Sigmoid colon (tissue), 7 donors: Measurements from ENCODE around the gene HDAC8. TPM values are rescaled to one million over a fixed set of nuclear protein-coding genes. Genes with fewer than 3 reads are reported as not detected.
A peak's percentile ranks its signal among the peaks of the same experiment; 100 is the strongest.

Source experiments
- DNase-seq: peaks from one replicate; pipeline ENCODE4 v3.0.0-alpha.2; 2019
- H3K27ac ChIP-seq, 4 donors: fragments of 200-600 bp; sonication (generic); one replicate each; pipeline ENCODE4 v1.5.1; 2016 to 2019; ENCODE audit warnings: mild to moderate bottlenecking in 1 of 4
- H3K27me3 ChIP-seq, 3 donors: fragments of 200-600 bp; sonication (generic); one replicate each; pipeline ENCODE4 v1.5.1; 2019; ENCODE audit warnings: mild to moderate bottlenecking in 1 of 3
- H3K36me3 ChIP-seq, 4 donors: fragments of 200-600 bp; sonication (generic); one replicate each; pipeline ENCODE4 v1.5.1; 2016 to 2019
- H3K4me1 ChIP-seq, 4 donors: fragments of 200-600 bp; sonication (generic); one replicate each; pipeline ENCODE4 v1.5.1; 2017 to 2019
- H3K4me3 ChIP-seq, 4 donors: fragments of 200-600 bp; sonication (generic); one replicate each; pipeline ENCODE4 v1.5.1; 2017 to 2019; ENCODE audit warnings: mild to moderate bottlenecking in 2 of 4, moderate library complexity in 1 of 4
- H3K9me3 ChIP-seq, 4 donors: fragments of 200-600 bp in 3 of 4; sonication (generic) in 3 of 4; one replicate each; pipeline versions ENCODE4 v1.5.1 to v1.6.1; 2013 to 2019
- EP300 ChIP-seq, 4 donors: sonication (generic); formaldehyde crosslinking; IDR thresholded peaks; one replicate each; pipeline ENCODE4 v1.6.1; 2017; ENCODE audit warnings: antibody characterized with exemption in 4 of 4
- POLR2A ChIP-seq, 2 donors: fragments of 450-650 bp; IDR thresholded peaks; one replicate each; pipeline ENCODE4 v1.6.1; 2016; ENCODE audit warnings: antibody characterized with exemption in 2 of 2, mild to moderate bottlenecking in 2 of 2, moderate library complexity in 2 of 2
- POLR2AphosphoS5 ChIP-seq, 4 donors: sonication (generic); formaldehyde crosslinking; IDR thresholded peaks; one replicate each; pipeline ENCODE4 v1.6.1; 2017; ENCODE audit warnings: antibody characterized with exemption in 4 of 4
- WGBS, 2 donors: extraction: QIAGEN DNeasy Blood & Tissue Kit; methylation state at CpG; one replicate each; pipeline ENCODE4 v1.1.7; 2013; 5-methylcytosine and 5-hydroxymethylcytosine counted together
- intact Hi-C: fragments of 100-400 bp; cut with DNase I; formaldehyde crosslinking; loops from one replicate; pipeline ENCODE4 v1.15.1; 2023
- polyA plus RNA-seq, 3 donors: library from polyadenylated mRNA; stranded (reverse); fragments of 200-250 nt; gene quantifications; one replicate each; pipeline ENCODE4 v1.2.3, GENCODE V29; 2013
- total RNA-seq, 4 donors: library from RNA; depleted of rRNA; stranded (reverse); fragments of >200 nt; gene quantifications; one replicate each; pipeline ENCODE4 v1.1.0, GENCODE V29; 2016
- TF ChIP-seq, protein P1 (sequence below), 4 experiments: fragments of 450-650 bp in 3 of 4; fragments of 200-600 bp in 1 of 4; IDR thresholded peaks; one replicate each; pipeline ENCODE4 v1.5.1; 2016 to 2019; ENCODE audit warnings: antibody characterized with exemption in 4 of 4, mild to moderate bottlenecking in 3 of 4, moderate library complexity in 2 of 4
- donor health status: healthy with polysubstance abuse.
- donor health status: Bipolar disorder and iron deficiency.
- donor health status: healthy.

HDAC8 gene
- total and polyA plus RNA-seq, 7 donors, result 13.2 to 44.0 (median 30.4) TPM

DNA sequence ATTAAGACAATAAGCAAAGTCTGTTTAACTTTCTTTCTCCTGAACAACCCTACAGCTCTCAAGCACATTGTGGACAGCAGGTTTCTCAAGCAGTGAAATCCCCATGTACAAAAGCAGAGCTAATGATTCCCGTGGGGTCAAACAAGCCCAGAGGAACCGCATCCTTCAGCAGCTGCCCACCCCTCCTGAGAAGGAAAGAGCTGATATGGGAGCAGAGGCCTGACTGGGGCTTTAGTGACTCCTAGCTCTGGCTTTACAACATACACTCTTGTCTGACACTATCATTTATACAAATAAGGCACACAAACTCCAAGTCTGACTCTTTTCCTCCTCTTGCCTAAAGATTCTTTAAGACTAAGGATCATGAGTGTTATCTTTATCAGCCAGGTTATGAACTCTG, 32.8 kb downstream of the HDAC8 start:
- H3K4me1 ChIP-seq, result peaks cover 0 to 15% (median 6%) of the 10 kb centered on the region in 4 donors
- H3K36me3 ChIP-seq, result no peaks in the 10 kb centered on the region
- 88 to 93% methylated on average over 2 of the region's 2 CpGs for WGBS, 2 donors
- intact Hi-C loops, result loop anchor here (10.0 kb wide), 1 partner anchor 235 kb away; the partner anchor contains the start of gene CITED1
- no peaks in the 10 kb centered on the region for H3K27me3 ChIP-seq
- H3K9me3 ChIP-seq, result no peaks in the 10 kb centered on the region
- no peak overlapping the region for H3K27ac ChIP-seq
- no peak for TF ChIP-seq POLR2AphosphoS5 (IDR thresholded peaks at IDR 0.05)
- TF ChIP-seq, protein P1, sequence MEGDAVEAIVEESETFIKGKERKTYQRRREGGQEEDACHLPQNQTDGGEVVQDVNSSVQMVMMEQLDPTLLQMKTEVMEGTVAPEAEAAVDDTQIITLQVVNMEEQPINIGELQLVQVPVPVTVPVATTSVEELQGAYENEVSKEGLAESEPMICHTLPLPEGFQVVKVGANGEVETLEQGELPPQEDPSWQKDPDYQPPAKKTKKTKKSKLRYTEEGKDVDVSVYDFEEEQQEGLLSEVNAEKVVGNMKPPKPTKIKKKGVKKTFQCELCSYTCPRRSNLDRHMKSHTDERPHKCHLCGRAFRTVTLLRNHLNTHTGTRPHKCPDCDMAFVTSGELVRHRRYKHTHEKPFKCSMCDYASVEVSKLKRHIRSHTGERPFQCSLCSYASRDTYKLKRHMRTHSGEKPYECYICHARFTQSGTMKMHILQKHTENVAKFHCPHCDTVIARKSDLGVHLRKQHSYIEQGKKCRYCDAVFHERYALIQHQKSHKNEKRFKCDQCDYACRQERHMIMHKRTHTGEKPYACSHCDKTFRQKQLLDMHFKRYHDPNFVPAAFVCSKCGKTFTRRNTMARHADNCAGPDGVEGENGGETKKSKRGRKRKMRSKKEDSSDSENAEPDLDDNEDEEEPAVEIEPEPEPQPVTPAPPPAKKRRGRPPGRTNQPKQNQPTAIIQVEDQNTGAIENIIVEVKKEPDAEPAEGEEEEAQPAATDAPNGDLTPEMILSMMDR (IDR thresholded peaks at IDR 0.05), result no peak
- TF ChIP-seq POLR2A (IDR thresholded peaks at IDR 0.05), result no peak
- no peak for TF ChIP-seq EP300 (IDR thresholded peaks at IDR 0.05)
- H3K4me3 ChIP-seq, result no peak overlapping the region
- no peak for DNase-seq

DNA sequence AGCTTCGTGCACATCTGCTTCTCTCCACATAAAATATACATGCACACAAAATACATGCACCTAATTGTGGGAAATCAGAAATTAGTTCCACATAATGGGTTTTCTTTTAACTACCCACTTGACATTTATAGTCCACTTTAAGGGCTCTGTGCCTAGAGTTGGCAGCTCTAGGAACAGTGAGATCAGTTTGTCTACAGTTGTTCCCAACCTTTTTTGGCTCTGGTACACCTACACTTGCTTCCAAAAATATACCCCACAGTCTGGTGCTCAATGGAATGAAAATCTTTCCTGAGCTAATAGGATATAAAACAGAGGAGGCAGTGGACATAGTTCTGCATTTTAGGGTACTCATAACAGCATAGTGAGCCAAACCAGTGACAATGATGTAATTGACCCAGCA, 36.1 kb downstream of the HDAC8 start:
- Histone ChIP-seq H3K36me3 (no peaks in the 10 kb centered on the region), H3K27me3 (no peaks in the 10 kb centered on the region), H3K4me1 (peaks cover 0 to 15% (median 6%) of the 10 kb centered on the region in 4 donors), H3K4me3 (no peak overlapping the region), H3K27ac (peak overlapping the region in 2 of 4 donors; percentile 23 to 55), H3K9me3 (no peaks in the 10 kb centered on the region)
- intact Hi-C loops, result loop anchor here (10.0 kb wide), 1 partner anchor 232 kb away; the partner anchor contains the start of gene CITED1
- 91 to 93% methylated on average over 1 of the region's 1 CpG for WGBS, 2 donors
- TF ChIP-seq EP300 (IDR thresholded peaks at IDR 0.05), result peak in 1 of 4 donors; percentile 8
- TF ChIP-seq, protein P1 (IDR thresholded peaks at IDR 0.05), result no peak
- TF ChIP-seq POLR2AphosphoS5 (IDR thresholded peaks at IDR 0.05), result peak in 2 of 4 donors; percentile 20 to 37
- DNase-seq, result no peak

DNA sequence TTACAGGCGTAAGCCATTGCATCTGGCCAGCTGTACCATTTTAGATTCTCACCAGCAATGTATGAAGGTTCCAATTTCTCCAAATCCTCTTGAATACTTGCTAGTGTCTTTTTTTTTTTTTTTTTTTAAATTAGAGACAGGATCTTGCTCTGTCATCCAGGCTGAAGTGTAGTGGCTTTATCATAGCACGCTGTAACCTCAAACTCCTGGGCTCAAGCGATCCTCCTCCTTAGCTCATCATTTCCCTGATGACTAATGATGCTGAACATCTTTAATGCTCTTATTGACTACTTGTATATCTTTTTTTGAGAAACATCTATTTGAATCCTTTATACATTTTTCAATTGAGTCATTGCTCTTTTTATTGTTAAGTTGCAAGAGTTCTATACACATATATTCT, 40.3 kb downstream of the HDAC8 start:
- WGBS, 2 donors, result 96 to 99% methylated on average over 3 of the region's 3 CpGs
- Histone ChIP-seq H3K36me3 (no peaks in the 10 kb centered on the region), H3K4me1 (peaks cover 0 to 13% (median 6%) of the 10 kb centered on the region in 4 donors), H3K9me3 (no peaks in the 10 kb centered on the region), H3K4me3 (no peak overlapping the region), H3K27ac (no peak overlapping the region), H3K27me3 (no peaks in the 10 kb centered on the region)
- intact Hi-C loops, result loop anchor here (5.0 to 10.0 kb wide), 2 partner anchors 228 to 285 kb away; partner anchors contain the start of gene CITED1
- TF ChIP-seq, protein P1 (IDR thresholded peaks at IDR 0.05), result no peak
- TF ChIP-seq EP300 (IDR thresholded peaks at IDR 0.05) (no peak), POLR2AphosphoS5 (IDR thresholded peaks at IDR 0.05) (no peak), POLR2A (IDR thresholded peaks at IDR 0.05) (no peak)
- DNase-seq, result no peak

DNA sequence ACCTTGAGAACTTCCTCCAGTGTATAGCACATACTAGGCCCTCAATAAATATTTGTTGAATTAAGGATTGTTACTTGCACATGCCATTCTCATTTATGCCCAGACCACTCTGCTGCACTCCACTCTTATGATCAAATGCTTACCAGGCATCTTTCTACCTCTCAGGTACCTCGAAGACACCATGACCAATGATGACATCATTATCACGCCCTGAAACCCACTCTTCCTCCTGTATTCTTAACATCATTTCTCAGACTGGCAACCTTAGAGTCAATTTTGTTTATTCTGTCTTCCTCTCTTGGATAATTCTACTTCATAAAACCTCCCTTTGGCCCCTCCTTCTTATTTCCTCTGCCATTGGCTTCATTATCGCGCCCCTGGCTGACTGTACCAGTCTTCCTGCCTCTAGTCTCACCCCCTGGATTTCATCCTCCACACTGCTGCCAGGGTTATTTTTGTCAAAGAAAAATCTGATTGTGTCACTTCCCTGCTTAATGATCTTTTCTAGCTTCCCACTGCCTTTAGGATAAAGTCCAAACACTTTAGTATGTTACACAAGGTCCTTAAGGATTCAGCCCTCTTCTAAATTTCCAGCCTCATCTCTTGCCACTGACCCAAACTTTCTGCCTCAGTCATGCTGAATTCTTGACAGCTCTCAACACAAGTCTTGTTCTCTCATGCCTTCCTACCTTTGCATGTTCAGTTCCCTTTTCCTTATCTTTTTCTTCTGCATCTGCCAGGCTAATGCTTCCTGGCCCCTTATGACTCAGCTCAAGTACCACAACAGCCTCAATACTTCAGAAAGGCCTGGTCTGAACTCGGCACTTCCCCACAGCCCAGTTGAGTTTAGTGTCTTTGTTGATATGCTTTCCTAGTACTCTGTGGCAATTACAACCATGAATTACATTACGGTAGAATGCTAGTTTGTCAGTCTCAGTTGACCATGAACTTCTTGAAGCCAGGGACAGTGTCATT, 45.8 kb downstream of the HDAC8 start:
- no peak overlapping the region for H3K4me3 ChIP-seq
- H3K27me3 ChIP-seq, result no peaks in the 10 kb centered on the region
- 72 to 88% methylated on average over 6 of the region's 6 CpGs for WGBS, 2 donors
- no peak for DNase-seq
- intact Hi-C loops, result no loop called here
- H3K36me3 ChIP-seq, result no peaks in the 10 kb centered on the region
- no peak overlapping the region for H3K27ac ChIP-seq
- TF ChIP-seq, protein P1 (IDR thresholded peaks at IDR 0.05), result no peak
- no peak for TF ChIP-seq POLR2A (IDR thresholded peaks at IDR 0.05)
- TF ChIP-seq EP300 (IDR thresholded peaks at IDR 0.05), result no peak
- no peak for TF ChIP-seq POLR2AphosphoS5 (IDR thresholded peaks at IDR 0.05)
- no peaks in the 10 kb centered on the region for H3K4me1 ChIP-seq
- H3K9me3 ChIP-seq, result no peaks in the 10 kb centered on the region
